C4-2B (cell line): Measurements from ENCODE around the gene SERPIND1.
"Not testable (repeated sequence)": the region's sequence is repeated elsewhere in the genome, so short reads cannot be mapped to it uniquely, and the experiment has no call there.

ENCODE experiments used
- H3K27ac ChIP-seq: fragments of 450-650 bp; 2 replicates; pipeline ENCODE4 v1.5.1; 2017
- ZFX ChIP-seq: fragments of 450-650 bp; IDR thresholded peaks from 2 replicates; pipeline ENCODE4 v1.6.1; 2017
- TF ChIP-seq, protein P1 (sequence below): fragments of 450-650 bp; conservative IDR thresholded peaks from 2 replicates; pipeline ENCODE4 v1.5.1; 2017; ENCODE audit warnings: mild to moderate bottlenecking

SERPIND1 gene

DNA sequence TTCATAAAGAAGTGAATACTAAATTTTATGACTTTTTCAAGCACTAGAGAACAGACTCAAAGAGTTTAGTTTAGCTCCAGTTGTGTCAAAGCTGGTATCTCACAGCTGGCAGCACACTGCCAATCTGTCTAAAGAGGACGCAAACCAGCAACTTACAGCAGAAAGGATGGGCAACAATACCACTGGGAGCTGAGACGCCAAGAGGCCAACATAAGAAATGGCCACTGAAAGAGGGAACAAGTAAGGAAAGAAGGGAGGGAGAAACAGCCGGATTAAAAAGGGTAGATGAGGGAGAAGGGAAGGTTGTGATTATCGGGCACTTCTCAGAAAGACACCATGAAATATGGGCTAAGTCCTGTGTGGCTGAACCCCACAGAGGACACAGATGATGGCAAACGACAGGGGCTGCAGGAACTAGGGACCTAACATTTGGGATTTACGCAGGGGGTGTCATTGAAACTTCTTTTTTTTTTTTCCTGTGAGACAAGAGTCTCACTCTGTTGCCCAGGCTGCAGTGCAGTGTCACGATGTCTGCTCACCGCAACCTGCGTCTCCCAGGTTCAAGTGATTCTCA lies 41.7 kb downstream of the SERPIND1 start:
- TF ChIP-seq, protein P1, sequence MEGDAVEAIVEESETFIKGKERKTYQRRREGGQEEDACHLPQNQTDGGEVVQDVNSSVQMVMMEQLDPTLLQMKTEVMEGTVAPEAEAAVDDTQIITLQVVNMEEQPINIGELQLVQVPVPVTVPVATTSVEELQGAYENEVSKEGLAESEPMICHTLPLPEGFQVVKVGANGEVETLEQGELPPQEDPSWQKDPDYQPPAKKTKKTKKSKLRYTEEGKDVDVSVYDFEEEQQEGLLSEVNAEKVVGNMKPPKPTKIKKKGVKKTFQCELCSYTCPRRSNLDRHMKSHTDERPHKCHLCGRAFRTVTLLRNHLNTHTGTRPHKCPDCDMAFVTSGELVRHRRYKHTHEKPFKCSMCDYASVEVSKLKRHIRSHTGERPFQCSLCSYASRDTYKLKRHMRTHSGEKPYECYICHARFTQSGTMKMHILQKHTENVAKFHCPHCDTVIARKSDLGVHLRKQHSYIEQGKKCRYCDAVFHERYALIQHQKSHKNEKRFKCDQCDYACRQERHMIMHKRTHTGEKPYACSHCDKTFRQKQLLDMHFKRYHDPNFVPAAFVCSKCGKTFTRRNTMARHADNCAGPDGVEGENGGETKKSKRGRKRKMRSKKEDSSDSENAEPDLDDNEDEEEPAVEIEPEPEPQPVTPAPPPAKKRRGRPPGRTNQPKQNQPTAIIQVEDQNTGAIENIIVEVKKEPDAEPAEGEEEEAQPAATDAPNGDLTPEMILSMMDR = no peak
- no peak for TF ChIP-seq ZFX
- no peak overlapping the region for H3K27ac ChIP-seq

DNA sequence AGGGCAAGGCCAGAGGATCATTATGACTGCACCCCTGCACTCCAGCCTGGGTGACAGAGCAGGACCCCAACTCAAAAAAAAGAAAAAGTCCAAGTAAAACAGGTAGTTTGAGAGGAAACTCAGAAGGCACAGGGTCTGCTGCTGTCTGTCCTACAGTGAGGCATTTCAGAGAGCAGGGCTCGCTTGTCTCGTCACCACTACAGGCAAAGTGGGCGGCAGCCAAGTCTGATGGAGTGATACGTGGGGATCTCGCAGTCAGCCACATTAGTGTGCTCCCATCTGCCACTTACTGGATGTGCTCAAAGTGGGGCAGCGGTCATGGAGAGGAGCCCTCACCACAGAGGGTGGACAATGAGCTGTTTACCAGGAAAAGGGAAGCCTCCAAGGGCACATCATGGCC lies 42.6 kb downstream of the SERPIND1 start:
- no peak overlapping the region for H3K27ac ChIP-seq
- no peak for TF ChIP-seq ZFX
- TF ChIP-seq, protein P1 = no peak

DNA sequence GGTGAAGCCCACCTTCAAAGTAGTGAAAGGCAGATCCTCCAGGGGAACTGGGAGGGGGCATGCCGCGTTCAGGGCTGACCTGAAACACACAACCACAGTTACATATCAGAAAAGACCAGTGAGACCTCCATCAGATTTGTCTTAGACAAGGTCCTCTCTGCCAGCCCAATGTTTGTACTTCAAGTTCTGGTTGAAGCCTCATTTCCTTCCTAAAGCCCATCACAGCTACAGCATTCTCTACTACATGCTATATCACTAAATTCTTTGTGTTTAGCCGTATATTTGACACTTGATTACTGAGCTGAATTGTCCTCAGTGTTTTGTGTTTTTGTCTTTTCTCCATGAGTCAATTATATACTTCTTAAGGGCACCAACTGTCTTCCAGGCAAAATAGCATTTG lies 44.6 kb downstream of the SERPIND1 start:
- H3K27ac ChIP-seq = no peak overlapping the region
- no peak for TF ChIP-seq ZFX
- TF ChIP-seq, protein P1 = no peak

DNA sequence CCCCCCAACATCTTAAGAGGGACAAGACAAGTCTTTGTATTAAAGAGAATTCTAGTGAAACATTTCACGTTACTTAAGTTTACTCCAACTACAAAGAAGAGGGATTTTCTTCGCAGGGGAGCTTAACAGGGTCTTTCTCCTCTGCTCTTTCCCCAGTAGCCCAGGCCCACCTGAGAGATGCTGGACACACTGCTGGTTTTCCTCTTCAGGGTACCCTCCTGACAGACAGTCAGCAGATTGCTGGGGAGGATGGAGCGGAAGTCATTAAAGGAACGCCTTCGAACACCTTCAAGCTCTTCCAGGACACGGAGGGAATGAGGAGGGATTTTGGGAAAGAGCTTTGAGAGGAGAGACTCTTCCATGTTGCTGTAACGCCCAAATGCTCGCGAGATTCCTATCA lies 45.6 kb downstream of the SERPIND1 start:
- no peak for TF ChIP-seq ZFX
- TF ChIP-seq, protein P1 = no peak
- H3K27ac ChIP-seq = no peak overlapping the region

DNA sequence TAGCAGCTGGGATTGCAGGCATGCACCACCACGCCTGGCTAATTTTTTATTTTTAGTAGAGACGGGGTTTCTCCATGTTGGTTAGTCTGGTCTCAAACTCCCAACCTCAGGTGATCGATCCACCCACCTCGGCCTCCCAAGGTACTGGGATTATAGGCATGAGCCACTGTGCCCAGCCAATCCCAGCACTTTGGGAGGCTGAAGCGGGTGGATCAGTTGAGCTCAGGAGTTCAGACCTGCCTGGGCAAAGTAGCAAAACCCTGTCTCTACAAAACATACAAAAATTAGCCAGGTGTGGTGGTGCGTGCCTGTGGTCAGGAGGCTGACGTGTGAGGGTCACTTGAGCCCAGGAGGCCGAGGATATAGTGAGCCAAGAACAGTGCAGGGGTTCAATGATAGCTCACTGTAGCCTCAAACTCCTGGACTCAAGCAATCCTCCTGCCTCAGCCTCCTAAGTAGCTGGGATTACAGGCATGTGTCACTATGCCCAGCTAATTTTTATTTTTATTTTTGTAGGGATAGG lies 47.9 kb downstream of the SERPIND1 start:
- not testable (repeated sequence) for H3K27ac ChIP-seq

DNA sequence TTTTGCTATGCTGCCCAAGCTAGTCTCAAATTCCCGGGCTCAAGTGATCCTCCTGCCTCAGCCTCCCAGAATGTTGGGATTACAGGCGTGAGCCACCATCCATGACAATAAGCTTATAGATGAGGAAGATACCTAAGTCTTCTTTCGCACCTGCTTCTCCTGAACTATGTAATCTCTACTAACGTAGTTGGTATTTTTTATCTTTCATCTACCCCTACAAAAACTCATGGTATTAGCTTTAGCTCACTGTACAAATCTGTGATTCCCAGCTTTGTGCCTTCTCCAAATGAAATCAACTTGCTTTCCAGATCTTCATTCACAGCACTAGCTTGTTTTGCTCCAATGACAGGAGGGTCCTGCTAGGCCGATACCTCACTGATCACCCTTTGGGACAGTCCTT lies 48.3 kb downstream of the SERPIND1 start:
- no peak overlapping the region for H3K27ac ChIP-seq
- TF ChIP-seq ZFX = no peak
- TF ChIP-seq, protein P1 = no peak

DNA sequence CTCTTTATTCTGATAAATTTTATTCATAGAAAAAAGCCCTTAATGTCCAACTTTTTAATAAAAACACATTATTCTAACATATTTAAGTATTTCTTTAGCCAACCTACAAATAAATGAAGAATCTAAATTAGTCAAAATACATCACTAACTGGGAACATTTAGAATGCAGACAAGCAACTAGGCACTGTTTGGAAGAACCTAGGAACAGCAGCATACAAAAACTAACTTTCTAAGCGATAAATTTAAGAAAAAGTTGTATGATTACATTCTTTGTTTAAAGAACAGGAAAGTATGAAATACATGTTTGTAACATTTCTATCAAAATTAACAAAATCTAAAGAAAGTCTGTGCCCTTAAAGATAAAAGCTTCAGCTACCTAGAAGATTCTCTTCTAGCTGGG lies 49.4 kb downstream of the SERPIND1 start:
- H3K27ac ChIP-seq = no peak overlapping the region
- no peak for TF ChIP-seq ZFX
- TF ChIP-seq, protein P1 = no peak

DNA sequence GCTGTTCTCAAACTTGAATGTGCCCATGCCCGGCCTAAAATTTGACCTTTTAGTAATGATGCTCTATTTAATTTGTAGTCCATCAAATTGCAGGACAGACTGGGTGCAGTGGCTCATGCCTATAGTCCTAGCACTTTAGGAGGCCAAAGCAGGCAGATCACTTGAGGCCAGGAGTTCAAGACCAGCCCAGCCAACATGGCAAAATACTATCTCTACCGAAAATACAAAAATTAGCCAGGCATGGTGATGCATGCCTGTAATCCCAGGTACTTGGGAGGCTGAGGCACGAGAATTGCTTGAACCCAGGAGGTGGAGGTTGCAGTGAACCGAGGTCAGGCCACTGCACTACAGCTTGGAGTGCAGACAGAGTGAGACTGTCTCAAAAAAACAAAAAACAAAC lies 51.3 kb downstream of the SERPIND1 start:
- not testable (repeated sequence) for H3K27ac ChIP-seq
